GM23338 (cell line): ENCODE measurements around the gene TUBA8.

Experiments used
- CREB1 ChIP-seq: fragments of 250-450 bp; sonication (Bioruptor Pico); IDR thresholded peaks from 2 replicates; pipeline ENCODE4 v1.5.0; 2020; ENCODE audit warnings: low read depth, mild to moderate bottlenecking, moderate library complexity
- CTCF ChIP-seq, 2 experiments: fragments of 200-600 bp in 1 of 2; sonication (generic) in 1 of 2; conservative IDR thresholded peaks; 2 replicates each; pipeline versions ENCODE4 v1.5.1 to v1.6.1; 2016 to 2017; ENCODE audit warnings: antibody characterized with exemption in 2 of 2, low read depth in 2 of 2, mild to moderate bottlenecking in 2 of 2, moderate library complexity in 1 of 2
- ETS1 ChIP-seq: IDR thresholded peaks from 2 replicates; pipeline ENCODE4 v1.6.1; 2016; ENCODE audit warnings: antibody characterized with exemption
- EZH2 ChIP-seq: fragments of 200-600 bp; sonication (generic); IDR thresholded peaks from one replicate; pipeline ENCODE4 v1.8.0; 2017; ENCODE audit warnings: antibody characterized with exemption, mild to moderate bottlenecking, low read depth; ENCODE audit not compliant: unreplicated experiment
- EZH2phosphoT487 ChIP-seq: fragments of 200-600 bp; sonication (generic); IDR thresholded peaks from one replicate; pipeline ENCODE4 v1.8.1; 2018; ENCODE audit warnings: antibody characterized with exemption; ENCODE audit not compliant: unreplicated experiment
- NANOG ChIP-seq: IDR thresholded peaks from 2 replicates; pipeline ENCODE4 v1.6.1; 2016; ENCODE audit warnings: antibody characterized with exemption, borderline replicate concordance
- POLR2AphosphoS5 ChIP-seq: IDR thresholded peaks from 2 replicates; pipeline ENCODE4 v1.6.1; 2016; ENCODE audit warnings: antibody characterized with exemption, low read depth
- REST ChIP-seq: IDR thresholded peaks from one replicate; pipeline ENCODE4 v1.6.1; 2018; ENCODE audit warnings: antibody characterized with exemption; ENCODE audit not compliant: unreplicated experiment
- ZNF114 ChIP-seq: fragments of 250-450 bp; sonication (Bioruptor Pico); IDR thresholded peaks from 2 replicates; pipeline ENCODE4 v1.5.0; 2020; ENCODE audit warnings: mild to moderate bottlenecking, moderate library complexity
- ZNF331 ChIP-seq: fragments of 250-450 bp; sonication (Bioruptor Pico); IDR thresholded peaks from 2 replicates; pipeline ENCODE4 v1.5.0; 2020; ENCODE audit warnings: low read depth, mild to moderate bottlenecking, moderate library complexity

GRCh38 chr22:18077639-18078328 lies 32.8 kb upstream of the TUBA8 start, which contains the start of gene PEX26:
- TF ChIP-seq CTCF (conservative IDR thresholded peaks at IDR 0.05; ENCODE audit: low read depth in 2 of 2) (no peak), EZH2 (no peak), CREB1 (CRISPR knock-in tag) (no peak), POLR2AphosphoS5 (peak; percentile 32; the same call in 1 of the 2 replicates), EZH2phosphoT487 (no peak), REST (no peak), NANOG (no peak), ZNF114 (CRISPR knock-in tag) (no peak), ETS1 (peak; percentile 91), ZNF331 (CRISPR knock-in tag) (no peak)
